HEK293T (cell line): ENCODE measurements around the gene SLC39A5.

Experiments used
- FOXM1 ChIP-seq: fragments of 450-650 bp; IDR thresholded peaks from 2 replicates; pipeline ENCODE4 v1.6.1; 2017; ENCODE audit warnings: mild to moderate bottlenecking, borderline replicate concordance
- SP1 ChIP-seq: fragments of 450-650 bp; IDR thresholded peaks from 2 replicates; pipeline ENCODE4 v1.6.1; 2017

GRCh38 chr12:56212361-56212760 is 17.5 kb upstream of the SLC39A5 start:
- no peak for TF ChIP-seq SP1
- no peak for TF ChIP-seq FOXM1
